ENCODE measurements around the gene U2AF1L4.

- TF ChIP-seq CTCF (IDR thresholded peaks at IDR 0.05) (no peak), POLR2A (IDR thresholded peaks at IDR 0.05) (no peak)
These were observed 41.9 kb downstream of the U2AF1L4 start for GRCh38 chr19:35703343-35703742.

All from body of pancreas (tissue), 4 donors.